Activated CD4-positive, alpha-beta T cell treated with anti-CD3 and anti-CD28 coated beads, Interleukin-2, amount 50 U/mL, for 16 hours (primary cell): ENCODE results near the gene XPR1.

ENCODE experiments used
- DNase-seq: peaks from one replicate; pipeline ENCODE4 v3.0.0-alpha.2; 2020

The XPR1 gene

GRCh38 chr1:180631766-180632325 lies at the start of gene XPR1:
Gene XPR1, plus strand, starts transcription at chr1:180632022. Its CDS starts 180 bp downstream, at chr1:180632202.
- peak; percentile 99 for DNase-seq

DNA sequence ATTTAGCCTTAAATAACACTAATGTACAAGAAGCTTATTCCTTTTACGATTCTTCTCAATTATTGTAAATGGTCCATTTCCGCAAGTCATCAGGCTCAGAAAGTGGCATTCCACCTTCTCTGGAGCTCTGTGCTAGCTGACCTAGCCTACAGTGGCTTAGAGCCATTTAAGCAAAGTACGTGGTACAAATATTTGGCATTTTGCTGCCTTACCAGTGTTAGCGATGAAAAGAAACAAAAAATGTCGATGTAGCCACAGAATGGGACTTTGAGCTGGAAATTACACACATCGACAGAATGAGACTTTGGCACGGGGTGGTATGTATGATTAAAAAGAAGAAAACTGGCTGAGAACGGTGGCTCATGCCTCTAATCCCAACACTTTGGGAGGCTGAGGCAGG lies 47.0 kb upstream of the XPR1 start:
- no peak for DNase-seq

- DNase-seq: no peak
Measured at GRCh38 chr1:180585994-180586359, 45.8 kb upstream of the XPR1 start.

GRCh38 chr1:180586671-180587155 lies 45.1 kb upstream of the XPR1 start:
- DNase-seq: peak; percentile 36

DNA sequence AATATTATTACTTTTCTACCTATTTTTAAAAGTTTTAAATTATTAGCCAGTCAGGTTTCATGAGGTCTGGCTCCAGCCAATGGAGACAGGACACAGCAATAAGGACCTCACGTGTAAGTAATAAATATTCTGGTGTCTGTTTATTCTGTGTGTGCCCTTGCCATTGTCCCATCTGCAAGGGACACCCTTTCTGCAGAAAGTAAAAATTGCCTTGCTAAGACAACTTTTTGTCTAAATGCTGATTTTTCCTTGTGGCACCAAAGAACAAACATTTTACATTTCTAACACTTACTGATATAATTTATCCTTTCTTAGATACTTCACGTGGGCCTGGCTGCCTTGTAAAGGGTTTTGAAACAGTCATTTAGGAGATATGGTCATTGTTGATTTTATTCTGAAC lies 43.7 kb upstream of the XPR1 start:
- DNase-seq: no peak

GRCh38 chr1:180590889-180591288 lies 40.9 kb upstream of the XPR1 start:
- DNase-seq: no peak

GRCh38 chr1:180593382-180593781 lies 38.4 kb upstream of the XPR1 start:
- DNase-seq: no peak

GRCh38 chr1:180594723-180595122 lies 37.1 kb upstream of the XPR1 start:
- no peak for DNase-seq

- no peak for DNase-seq
Measured at GRCh38 chr1:180595966-180596365, 35.9 kb upstream of the XPR1 start.

DNA sequence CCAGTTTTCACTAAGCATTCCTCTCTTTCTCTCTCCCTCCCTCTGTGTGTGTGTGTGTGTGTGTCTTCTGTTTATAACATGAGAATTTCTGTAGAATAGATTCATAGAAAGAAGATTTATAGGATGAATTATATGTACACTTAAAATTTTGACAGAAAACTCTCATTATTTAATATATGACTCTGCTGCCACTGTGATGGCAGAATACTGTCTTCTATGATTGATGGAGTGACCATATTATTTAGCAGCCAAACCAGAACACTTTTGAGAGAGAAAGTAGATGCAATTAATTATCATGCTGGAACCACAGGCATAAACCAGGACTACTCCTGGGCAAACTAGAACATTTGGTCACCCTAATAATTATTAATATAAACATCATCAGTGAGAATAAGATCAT lies 34.3 kb upstream of the XPR1 start:
- DNase-seq: no peak

GRCh38 chr1:180598333-180598974 lies 33.4 kb upstream of the XPR1 start:
- DNase-seq: no peak

DNA sequence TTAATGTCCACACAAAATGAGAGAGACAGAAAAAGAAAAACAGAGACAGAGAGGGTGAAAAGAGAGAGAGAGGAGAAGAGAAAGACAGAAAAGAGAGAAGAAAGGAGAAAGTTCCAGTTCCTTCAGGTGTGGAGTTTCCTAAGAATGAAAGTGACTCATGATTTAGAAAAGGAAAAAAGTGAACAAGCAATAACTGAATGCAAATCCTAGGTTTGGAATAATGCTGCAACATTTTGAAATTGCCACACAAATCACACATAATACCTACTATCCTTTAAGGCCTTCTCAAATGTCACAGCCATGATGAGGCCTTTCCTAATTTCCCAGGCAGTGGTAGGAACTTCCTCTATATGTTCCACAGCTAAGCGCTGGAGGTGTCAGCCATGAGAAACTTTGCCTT lies 31.5 kb upstream of the XPR1 start:
- no peak for DNase-seq

- no peak for DNase-seq
Measured at GRCh38 chr1:180601512-180601911, 30.3 kb upstream of the XPR1 start.

DNA sequence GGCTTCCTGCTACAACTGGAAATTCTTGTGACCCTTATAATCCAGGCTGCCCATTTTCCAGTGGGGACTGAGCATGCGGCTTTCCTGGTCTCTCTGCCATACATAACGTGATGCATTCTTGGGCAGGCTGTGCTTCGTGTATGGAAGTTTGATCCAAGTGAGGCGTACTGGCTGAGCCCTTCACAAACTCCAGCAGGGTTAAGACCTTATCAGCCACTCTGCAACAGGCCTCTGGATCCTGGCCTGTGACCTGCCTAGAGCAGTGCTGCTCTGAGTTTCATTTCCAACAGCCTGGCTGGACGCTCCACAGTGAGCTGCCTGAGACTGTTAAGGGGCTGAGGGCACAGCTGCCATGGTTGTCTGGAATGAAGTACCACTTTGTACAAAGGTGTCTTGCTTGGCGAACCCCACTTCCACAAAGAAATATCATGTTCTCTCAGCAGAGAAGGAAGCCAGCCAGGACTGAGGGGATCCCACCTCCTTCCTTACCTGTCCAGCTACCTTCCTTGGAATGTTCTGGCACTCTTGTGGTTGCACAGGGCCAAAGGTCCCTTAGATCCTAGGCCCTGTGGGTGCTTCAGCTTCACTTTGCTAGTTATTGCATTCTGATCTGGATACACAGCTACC lies 28.5 kb upstream of the XPR1 start:
- DNase-seq: no peak

GRCh38 chr1:180603850-180604226 lies 28.0 kb upstream of the XPR1 start:
- no peak for DNase-seq

- DNase-seq: no peak
Measured at GRCh38 chr1:180606155-180606554, 25.7 kb upstream of the XPR1 start.

- DNase-seq: no peak
Measured at GRCh38 chr1:180609643-180610555, 21.9 kb upstream of the XPR1 start.

GRCh38 chr1:180610556-180611015 lies 21.2 kb upstream of the XPR1 start:
- DNase-seq: no peak

- no peak for DNase-seq
Measured at GRCh38 chr1:180611016-180611930, 20.5 kb upstream of the XPR1 start.

- DNase-seq: no peak
Measured at GRCh38 chr1:180612632-180613031, 19.2 kb upstream of the XPR1 start.

GRCh38 chr1:180614730-180615129 lies 17.1 kb upstream of the XPR1 start:
- no peak for DNase-seq
